Brain pericyte (primary cell): ENCODE results near the gene BLTP1.

Source experiments
- DNase-seq: peaks from one replicate; pipeline ENCODE4 v3.0.0-alpha.2; 2012; ENCODE audit warnings: low read depth, low spot score

The BLTP1 gene

GRCh38 chr4:122171323-122171722 lies 19.2 kb downstream of the BLTP1 start:
- no peak for DNase-seq

- DNase-seq: no peak
These were observed 20.1 kb downstream of the BLTP1 start for GRCh38 chr4:122172266-122172665.

DNA sequence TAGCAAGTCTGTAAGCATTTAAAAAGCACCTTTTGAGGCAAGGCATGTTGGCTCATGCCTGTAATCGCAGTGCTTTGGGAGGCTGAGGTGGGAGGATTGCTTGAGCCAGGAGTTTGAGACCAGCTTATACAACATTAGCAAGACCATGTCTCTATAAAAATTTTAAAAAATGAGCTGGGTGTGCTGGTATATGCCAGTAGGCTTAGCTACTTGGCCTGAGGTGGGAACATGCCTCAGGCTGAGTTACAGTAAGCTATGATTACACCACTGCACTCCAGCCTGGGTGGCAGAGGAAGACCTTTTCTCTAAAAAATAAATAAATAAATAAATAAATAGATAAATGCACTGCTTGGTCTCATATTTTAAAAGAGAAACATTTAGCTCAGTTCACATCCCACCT lies 26.8 kb downstream of the BLTP1 start:
- DNase-seq: no peak

GRCh38 chr4:122195718-122196117 lies 43.6 kb downstream of the BLTP1 start:
- DNase-seq: no peak
